EL (cell line): Measurements from ENCODE around the gene CLASP2.
A peak's percentile ranks its signal among the peaks of the same experiment; 100 is the strongest.
"Not testable (repeated sequence)": the region's sequence is repeated elsewhere in the genome, so short reads cannot be mapped to it uniquely, and the experiment has no call there.

Experiments
- DNase-seq: peaks from one replicate; pipeline ENCODE4 v3.0.0-alpha.2; 2016

Gene CLASP2

GRCh38 chr3:33682770-33683169 lies 35.3 kb downstream of the CLASP2 start:
- no peak for DNase-seq

GRCh38 chr3:33681667-33682066 lies 36.4 kb downstream of the CLASP2 start:
- no peak for DNase-seq

DNA sequence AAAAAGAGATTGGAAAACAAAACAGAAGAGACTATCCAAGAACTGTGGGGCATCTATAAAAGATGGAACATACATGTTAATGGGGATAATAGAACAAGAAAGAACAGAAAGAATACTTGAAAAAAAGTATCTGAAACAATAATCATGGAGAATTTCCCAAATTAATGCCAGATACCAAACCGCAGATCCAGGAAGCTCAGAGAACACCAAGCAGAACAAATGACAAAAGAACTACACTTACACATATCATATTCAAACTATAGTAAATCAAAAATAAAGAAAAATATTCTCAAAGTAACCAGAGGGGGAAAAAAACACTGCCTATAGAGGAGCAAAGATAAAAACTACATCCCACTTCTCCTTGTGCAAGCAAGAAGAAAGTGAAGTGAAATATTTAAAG lies 40.0 kb downstream of the CLASP2 start:
- no peak for DNase-seq

DNA sequence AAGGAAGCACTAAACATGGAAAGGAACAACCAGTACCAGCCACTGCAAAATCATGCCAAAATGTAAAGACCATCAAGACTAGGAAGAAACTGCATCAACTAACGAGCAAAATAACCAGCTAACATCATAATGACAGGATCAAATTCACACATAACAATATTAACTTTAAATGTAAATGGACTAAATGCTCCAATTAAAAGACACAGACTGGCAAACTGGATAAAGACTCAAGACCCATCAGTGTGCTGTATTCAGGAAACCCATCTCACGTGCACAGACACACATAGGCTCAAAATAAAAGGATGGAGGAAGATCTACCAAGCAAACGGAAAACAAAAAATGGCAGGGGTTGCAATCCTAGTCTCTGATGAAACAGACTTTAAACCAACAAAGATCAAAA lies 44.6 kb downstream of the CLASP2 start:
- not testable (repeated sequence) for DNase-seq

DNA sequence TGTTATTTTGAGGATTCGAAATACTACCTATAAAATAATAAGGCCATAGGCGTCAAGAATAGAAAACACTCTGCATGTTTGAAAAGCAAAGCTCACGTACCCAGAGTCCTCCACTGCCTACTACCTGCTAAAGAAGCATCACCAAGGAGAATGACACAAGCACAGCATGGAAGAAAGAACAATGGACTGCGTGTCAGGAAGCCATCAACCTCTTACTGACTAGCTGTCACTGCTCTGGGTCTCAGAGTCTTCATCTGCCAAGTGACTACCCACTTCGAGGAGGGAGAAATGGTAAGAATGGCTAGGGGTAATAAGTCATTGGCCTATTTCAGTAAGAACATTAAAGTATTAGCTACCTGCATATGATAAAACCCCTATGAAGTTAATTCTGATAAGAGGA lies 49.4 kb downstream of the CLASP2 start:
- no peak for DNase-seq

- DNase-seq: no peak
Observed at GRCh38 chr3:33665294-33665693, 52.8 kb downstream of the CLASP2 start.

DNA sequence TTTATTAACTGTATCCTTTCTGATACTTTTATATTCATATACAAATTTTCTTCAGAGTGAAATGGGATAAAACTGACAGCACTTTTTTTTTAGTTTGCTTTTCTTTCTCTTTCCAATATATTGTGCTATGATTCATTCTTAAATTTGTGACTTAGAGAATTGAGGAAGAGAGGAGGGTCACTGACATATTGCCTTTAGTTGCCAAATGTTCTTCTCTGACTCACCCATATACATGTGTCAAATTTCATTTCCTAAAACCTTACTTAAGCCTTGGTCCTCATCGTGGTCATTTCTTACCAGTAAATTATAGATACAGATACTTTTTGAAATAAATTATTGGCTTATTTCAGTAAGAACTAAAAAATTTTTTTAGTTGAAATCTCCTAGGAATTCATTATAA lies 53.9 kb downstream of the CLASP2 start:
- DNase-seq: peak; percentile 83

GRCh38 chr3:33663042-33663441 lies 55.0 kb downstream of the CLASP2 start:
- DNase-seq: peak; percentile 32

DNA sequence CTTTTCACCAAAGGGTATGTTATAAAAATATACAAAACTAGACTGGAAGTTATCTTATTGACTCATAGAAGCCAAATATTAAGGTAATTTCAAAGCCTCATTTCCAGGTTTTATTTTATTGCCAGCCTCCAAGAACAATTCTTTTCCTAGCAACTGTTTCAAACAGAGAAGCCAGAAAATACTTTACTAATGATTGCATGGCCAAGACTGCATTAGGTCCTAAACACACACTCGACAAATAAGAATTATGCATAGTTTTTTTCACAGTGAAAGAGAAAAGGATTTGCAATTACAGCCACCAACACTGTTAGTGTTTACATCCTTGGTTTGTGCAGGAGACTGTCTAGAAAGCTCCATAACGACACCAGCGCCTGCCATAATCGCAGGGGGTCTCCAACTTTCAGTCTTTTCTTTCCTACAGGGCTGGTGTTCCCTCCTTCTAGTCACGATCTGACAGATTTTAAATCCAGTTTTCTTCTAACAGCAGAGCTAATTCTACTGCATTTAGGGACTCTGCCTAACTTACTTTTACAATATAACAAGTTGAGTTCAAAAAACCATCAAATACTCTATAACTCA lies 58.1 kb downstream of the CLASP2 start:
- DNase-seq: no peak

DNA sequence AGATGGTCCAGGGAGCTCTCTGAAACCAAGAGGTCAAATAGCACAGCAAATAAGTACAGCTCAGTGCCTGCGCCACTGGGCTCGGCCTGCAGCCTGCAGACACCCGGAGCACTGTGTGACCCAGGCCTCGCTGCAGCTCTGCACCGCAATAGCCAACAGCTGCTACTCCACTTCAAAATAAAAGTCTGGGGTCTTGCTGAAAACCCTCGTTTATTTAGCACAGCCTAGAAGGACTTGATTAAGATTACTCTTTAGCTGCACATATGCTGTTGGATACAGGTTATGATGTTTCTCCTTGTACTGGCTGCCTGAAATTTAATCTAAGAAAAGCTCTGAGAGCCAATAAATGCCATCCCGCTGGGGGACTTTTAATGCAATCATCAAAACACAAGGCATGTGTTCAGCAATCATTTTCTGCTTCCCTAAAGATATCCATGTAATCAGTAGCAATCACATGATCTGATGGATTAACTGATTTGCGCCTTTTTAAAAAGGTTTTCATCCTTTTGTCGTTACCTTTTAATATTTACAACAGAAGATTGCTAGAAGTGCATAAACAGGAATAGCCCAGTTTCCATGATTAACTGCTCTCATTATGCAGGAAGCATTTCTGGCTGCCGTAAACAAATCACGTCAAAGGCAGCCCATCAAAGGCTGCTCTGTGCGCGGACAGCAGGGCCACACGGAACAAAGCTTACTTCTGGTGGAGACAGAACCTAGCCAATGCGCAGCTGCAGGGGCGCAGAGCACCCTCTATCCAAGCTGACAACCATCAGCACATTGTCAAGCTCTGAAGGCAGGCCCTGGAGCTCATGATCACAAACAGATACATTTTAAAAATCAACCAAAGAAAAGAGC lies 58.8 kb downstream of the CLASP2 start:
- DNase-seq: peak; percentile 82

DNA sequence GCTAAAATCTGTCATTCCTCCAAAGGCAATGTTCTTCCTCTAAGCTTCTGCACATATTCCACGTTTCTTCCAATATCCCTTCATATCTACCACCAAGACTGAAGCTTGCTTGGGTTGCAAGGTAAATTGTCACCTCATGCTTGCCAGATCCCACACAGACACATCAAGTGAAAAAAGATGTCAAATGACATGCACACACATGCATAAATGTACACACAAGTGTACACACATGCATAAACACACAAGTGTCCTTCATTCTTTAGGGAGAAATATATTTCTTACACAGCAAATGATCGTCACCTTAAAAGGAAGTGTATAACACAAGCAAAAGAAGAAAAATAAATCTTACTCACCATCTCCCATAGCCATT lies 59.4 kb downstream of the CLASP2 start:
- DNase-seq: no peak

- no peak for DNase-seq
Observed at GRCh38 chr3:33658039-33658438, 60.0 kb downstream of the CLASP2 start.

DNA sequence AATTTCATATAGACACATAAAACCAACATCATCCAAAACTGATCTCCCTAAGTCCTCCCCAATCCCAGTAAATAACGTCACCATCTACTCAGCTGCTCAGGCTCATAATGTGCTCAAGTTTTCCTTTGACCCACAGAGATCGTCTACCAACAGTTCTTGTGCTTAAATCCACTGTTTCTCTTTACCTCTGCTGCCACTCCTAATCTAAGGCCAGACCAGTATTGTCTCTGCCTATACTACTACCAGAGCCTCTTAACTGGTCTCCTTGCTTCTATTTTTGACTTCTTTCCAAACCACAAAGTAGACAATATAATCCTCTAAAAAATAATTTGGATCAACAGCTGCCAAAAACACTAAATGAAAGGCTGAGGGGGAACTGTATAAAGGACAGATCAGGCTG lies 65.3 kb downstream of the CLASP2 start:
- DNase-seq: no peak

- not testable (repeated sequence) for DNase-seq
Observed at GRCh38 chr3:33651101-33651500, 67.0 kb downstream of the CLASP2 start.

GRCh38 chr3:33650495-33650894 lies 67.6 kb downstream of the CLASP2 start:
- DNase-seq: no peak

- DNase-seq: no peak
Observed at GRCh38 chr3:33648793-33649192, 69.3 kb downstream of the CLASP2 start.

- DNase-seq: no peak
Observed at GRCh38 chr3:33646406-33646805, 71.6 kb downstream of the CLASP2 start.

- no peak for DNase-seq
Observed at GRCh38 chr3:33645060-33645647, 72.9 kb downstream of the CLASP2 start.

DNA sequence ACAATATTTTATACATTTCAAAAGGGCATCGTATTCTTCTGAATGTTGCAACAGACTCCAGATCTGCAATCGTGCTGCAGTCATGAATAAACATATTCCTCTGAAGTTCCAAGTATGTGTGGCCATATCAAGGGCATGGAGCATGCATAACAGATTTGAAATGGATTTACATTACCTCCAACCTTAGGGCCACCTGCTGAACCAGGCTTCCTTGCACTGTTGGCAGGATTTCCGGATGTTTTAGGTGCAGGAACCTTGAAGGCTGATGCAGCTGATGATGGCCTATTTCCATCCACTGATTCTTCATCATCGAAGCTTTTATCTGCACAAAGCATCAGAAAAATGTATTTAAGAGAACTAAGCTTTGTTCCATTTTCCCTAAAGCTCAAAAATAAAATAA lies 73.5 kb downstream of the CLASP2 start:
- DNase-seq: no peak

DNA sequence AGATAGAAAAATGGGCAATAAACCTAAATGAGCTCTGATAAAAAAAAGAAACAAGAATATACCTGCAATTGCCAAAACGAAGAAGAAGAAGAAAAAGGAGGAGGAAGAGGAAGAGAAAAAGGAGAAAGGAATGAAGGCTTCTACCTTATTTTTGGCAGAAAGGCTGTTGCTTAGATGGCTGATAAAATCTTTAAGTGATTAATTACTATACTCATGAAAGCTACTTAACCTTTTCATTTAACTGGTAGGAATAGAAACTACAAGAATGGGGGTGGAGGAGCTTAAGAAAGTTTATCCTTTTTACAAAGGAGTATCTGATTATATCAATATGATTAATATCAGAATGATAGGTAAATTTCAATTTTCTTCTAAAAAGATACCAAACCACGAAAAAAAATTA lies 75.2 kb downstream of the CLASP2 start:
- DNase-seq: no peak

DNA sequence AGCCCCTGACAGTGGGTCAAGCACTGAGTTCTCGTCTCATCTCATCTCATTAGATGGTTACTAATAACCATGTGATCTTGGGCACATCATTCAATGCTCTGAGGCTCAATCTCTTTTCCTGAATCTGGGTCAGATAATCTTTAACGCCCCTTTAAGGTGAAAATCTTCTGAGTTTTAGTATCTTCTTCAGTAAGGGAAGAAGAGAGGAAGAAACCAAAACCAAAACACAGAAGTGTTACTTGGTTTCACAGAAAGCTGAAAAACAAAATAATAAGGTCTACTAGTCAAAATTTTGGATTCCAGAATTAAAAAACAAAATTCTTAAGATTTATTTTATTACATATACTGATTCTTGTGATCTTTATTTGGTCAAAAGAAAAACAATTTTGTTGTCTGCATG lies 78.2 kb downstream of the CLASP2 start:
- no peak for DNase-seq

DNA sequence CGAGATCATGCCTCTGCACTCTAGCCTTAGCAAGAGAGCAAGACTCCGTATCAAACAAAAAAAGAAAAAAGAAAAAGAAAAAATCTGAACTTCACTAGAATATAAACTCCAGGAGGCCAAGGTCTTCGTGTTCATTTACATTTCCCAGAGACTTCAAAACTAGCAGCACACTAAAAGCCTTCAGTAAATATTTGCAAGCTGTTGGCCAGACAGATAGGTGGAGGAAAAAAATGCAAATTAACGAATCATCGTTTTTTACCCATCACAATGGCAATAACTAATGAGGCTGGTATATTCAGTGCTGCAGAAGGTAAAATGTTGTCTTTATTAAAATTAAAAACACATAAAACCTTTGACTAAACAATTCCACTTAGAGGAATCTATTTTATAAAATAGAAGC lies 80.6 kb downstream of the CLASP2 start:
- no peak for DNase-seq

GRCh38 chr3:33636125-33636850 lies 81.8 kb downstream of the CLASP2 start:
- DNase-seq: peak; percentile 66

DNA sequence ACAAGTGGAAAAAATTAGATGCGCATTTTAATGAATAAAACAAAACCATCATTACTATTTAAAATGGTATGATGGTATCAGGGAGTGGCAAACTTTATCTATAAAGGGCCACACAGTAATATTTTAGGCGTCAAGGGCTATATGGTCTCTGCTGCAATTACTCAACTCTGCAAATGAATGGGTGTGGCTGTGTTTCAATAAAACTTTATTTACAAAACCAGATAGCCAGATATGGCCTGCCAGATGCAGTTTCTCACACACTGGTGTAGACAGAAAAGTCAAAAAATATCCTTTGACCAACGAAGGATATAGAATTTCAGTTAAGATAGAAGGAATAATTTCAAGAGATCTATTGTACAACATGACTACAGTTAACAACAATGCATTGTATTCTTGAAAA lies 83.8 kb downstream of the CLASP2 start:
- DNase-seq: no peak
